ENCODE measurements around the gene ASB4.
"Not testable (repeated sequence)": the region's sequence is repeated elsewhere in the genome, so short reads cannot be mapped to it uniquely, and the experiment has no call there.

- not testable (repeated sequence) for TF ChIP-seq POLR2A, CTCF, POLR2AphosphoS5 (IDR thresholded peaks at IDR 0.05)
These were observed 25.1 kb upstream of the ASB4 start for GRCh38 chr7:95460653-95461052.

All from gastroesophageal sphincter (tissue), 3 donors.